Fibroblast of the conjunctiva (primary cell): Measurements from ENCODE around the gene TYW1B.
"Not testable (repeated sequence)": the region's sequence is repeated elsewhere in the genome, so short reads cannot be mapped to it uniquely, and the experiment has no call there.

Experiments
- DNase-seq: peaks from one replicate; pipeline ENCODE4 v3.0.0-alpha.2; 2010; ENCODE audit warnings: low read depth

Gene TYW1B

GRCh38 chr7:72700548-72700947, 127.5 kb downstream of the TYW1B start:
- DNase-seq = not testable (repeated sequence)

- not testable (repeated sequence) for DNase-seq
These were observed 130.9 kb downstream of the TYW1B start for GRCh38 chr7:72697066-72697465.

- not testable (repeated sequence) for DNase-seq
These were observed 131.4 kb downstream of the TYW1B start for GRCh38 chr7:72696643-72697042.

GRCh38 chr7:72695482-72695881, 132.5 kb downstream of the TYW1B start:
- not testable (repeated sequence) for DNase-seq

GRCh38 chr7:72691442-72691841, 136.6 kb downstream of the TYW1B start:
- DNase-seq = not testable (repeated sequence)

GRCh38 chr7:72690177-72690576, 137.8 kb downstream of the TYW1B start:
- not testable (repeated sequence) for DNase-seq

- DNase-seq = not testable (repeated sequence)
These were observed 138.7 kb downstream of the TYW1B start for GRCh38 chr7:72689344-72689743.

GRCh38 chr7:72681211-72681610, 146.8 kb downstream of the TYW1B start:
- not testable (repeated sequence) for DNase-seq

GRCh38 chr7:72676880-72677279, 151.1 kb downstream of the TYW1B start:
- not testable (repeated sequence) for DNase-seq

GRCh38 chr7:72676086-72676690, 151.8 kb downstream of the TYW1B start:
- DNase-seq = not testable (repeated sequence)

GRCh38 chr7:72675686-72676085, 152.3 kb downstream of the TYW1B start:
- not testable (repeated sequence) for DNase-seq

- DNase-seq = no peak
These were observed 153.6 kb downstream of the TYW1B start for GRCh38 chr7:72674394-72674793.

- DNase-seq = not testable (repeated sequence)
These were observed 157.2 kb downstream of the TYW1B start for GRCh38 chr7:72670850-72671249.

- DNase-seq = not testable (repeated sequence)
These were observed 159.6 kb downstream of the TYW1B start for GRCh38 chr7:72668435-72668834.

- DNase-seq = not testable (repeated sequence)
These were observed 161.0 kb downstream of the TYW1B start for GRCh38 chr7:72667049-72667448.

GRCh38 chr7:72648574-72648973, 179.4 kb downstream of the TYW1B start:
- not testable (repeated sequence) for DNase-seq

GRCh38 chr7:72643708-72644107, 184.3 kb downstream of the TYW1B start:
- not testable (repeated sequence) for DNase-seq

- DNase-seq = not testable (repeated sequence)
These were observed 186.3 kb downstream of the TYW1B start for GRCh38 chr7:72641485-72642248.

- not testable (repeated sequence) for DNase-seq
These were observed 187.3 kb downstream of the TYW1B start for GRCh38 chr7:72640740-72641139.

- DNase-seq = not testable (repeated sequence)
These were observed 192.6 kb downstream of the TYW1B start for GRCh38 chr7:72635273-72635908.

- DNase-seq = not testable (repeated sequence)
These were observed 195.2 kb downstream of the TYW1B start for GRCh38 chr7:72632765-72633292.

- DNase-seq = not testable (repeated sequence)
These were observed 199.6 kb downstream of the TYW1B start for GRCh38 chr7:72628375-72628774.
